ENCODE results near the gene ARHGAP4.

GRCh38 chrX:153903991-153904957, 21.8 kb downstream of the ARHGAP4 start, which contains the start of gene AVPR2:
- TF ChIP-seq CTCF (conservative IDR thresholded peaks at IDR 0.05 in 1 of 2, IDR thresholded peaks at IDR 0.05 in 1 of 2; ENCODE audit: low read depth in 1 of 2, low read length in 2 of 2) (no peak), EZH2 (IDR thresholded peaks at IDR 0.05; ENCODE audit: low read length, missing control alignments) (no peak)

Measured in fibroblast of lung (primary cell).